ENCODE measurements around the gene RIT1. TPM values are rescaled to one million over a fixed set of nuclear protein-coding genes. Genes with fewer than 3 reads are reported as not detected.

The RIT1 gene
- total and polyA plus RNA-seq, 5 experiments from 2014 or later, result 16.4 to 42.5 (median 18.0) TPM

DNA sequence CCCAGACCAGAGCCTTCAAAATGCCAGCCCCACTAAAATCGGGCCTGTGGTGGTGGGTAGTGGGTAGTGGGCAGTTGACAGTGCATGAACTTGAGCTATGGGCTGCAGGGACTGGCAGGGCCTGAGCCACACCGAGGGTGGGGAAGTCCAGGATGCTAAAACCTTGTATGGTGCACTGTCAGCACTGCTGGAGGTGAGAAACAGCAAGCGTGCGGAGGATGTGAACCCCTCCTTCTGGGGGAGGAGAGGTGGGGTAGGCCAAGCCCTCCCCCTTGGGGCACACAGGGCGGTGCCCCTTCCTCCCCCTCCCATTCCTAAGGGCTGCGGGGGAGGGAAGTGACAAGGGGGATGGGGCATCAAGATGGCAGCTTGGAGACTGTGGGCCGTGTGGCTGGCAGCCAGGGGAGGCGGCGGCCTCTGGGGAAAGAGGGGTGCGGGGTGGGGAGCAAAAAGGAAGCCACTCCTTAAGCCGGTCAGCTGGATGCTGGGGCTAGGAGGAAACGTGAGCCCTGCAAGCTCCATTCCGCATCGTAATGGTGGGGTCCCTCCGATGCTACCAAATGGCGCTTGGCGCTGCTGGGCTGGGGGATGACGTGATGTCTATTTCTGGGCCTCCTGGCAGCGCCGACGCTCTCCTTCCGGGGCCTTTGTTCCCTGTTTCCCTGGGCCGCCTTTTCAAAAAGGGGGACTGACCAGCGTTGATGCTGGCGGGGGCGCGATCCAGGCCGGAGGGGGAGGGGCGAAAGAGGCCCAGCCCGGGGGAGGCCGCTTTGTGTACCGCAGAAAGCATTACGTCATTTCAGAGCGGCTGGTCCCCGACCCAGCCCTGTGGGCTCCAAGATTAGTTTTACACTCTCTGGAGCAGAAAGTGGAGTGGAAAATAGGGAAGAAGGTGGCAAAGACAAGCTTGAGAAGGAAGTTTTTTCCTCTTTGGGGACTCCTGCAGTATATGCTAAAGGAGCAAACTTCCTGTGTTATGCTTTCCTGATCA lies 51.0 kb downstream of the RIT1 start:
- H3K27me3 Mint-ChIP-seq, result peaks cover 0 to 3% (median 1%) of the 10 kb centered on the region in 5 donors
- H3K4me1 Mint-ChIP-seq, result peaks cover 10 to 49% (median 35%) of the 10 kb centered on the region in 4 donors
- POLR2A ChIA-PET, result interaction anchor here (0.5 to 2.3 kb wide), 6 partner anchors 9 to 1640 kb away, joined by 4 to 8 read pairs (median 5); partner anchors contain the start of genes ARHGEF2, KHDC4 and UBAP2L
- no peaks in the 10 kb centered on the region for H3K9me3 Mint-ChIP-seq
- DNase-seq (peak; percentile 17 to 64 (median 31)), ATAC-seq (peak in 1 of 2 donors; percentile 6)
- peaks cover 0 to 5% (median 0%) of the 10 kb centered on the region in 3 donors for H3K36me3 Mint-ChIP-seq
- peak overlapping the region; percentile 40 to 97 (median 89) for H3K27ac Mint-ChIP-seq
- H3K4me3 Mint-ChIP-seq, result peak overlapping the region; percentile 26 to 99 (median 88)

DNA sequence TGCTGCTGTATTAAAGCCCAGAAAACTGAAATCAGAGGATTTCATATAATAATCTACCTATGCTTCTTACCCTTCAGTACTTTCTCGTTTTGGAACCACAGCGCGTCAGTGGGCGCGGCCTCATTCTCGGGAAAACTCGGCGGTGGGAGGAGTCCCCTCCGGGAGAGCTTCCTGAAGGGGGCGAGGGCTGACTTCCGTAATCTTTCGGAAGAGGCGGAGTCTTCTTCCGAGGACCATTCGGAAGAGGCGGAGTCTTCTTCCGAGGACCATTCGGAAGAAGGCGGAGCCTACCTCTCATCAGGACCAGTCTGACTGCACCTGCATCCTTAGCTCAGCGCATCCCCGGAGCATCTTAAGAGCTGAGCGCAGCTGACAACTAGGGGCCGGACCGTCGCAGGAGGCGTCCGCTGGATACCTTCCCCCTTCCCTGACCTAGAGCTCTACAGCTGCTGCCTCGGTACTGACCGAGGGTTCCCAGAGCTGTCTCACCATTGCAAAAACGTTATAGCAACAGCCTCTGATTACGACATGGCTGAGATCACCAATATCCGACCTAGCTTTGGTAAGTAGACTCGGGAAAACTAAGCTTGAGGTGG lies 51.8 kb downstream of the RIT1 start, which contains the start of gene SYT11:
TSS of gene SYT11 (plus strand) at position 334 of the 596 bp plus-strand sequence. CDS start at position 529, 195 bp downstream.
- Mint-ChIP-seq H3K27ac (peak within 1 kb of the TSS; percentile 40 to 97 (median 92)), H3K27me3 (peaks cover 0 to 3% (median 1%) of the 10 kb centered on the region in 5 donors), H3K4me3 (peak within 1 kb of the TSS; percentile 85 to 99 (median 92)), H3K36me3 (peaks cover 0 to 12% (median 0%) of the 10 kb centered on the region in 3 donors), H3K4me1 (peaks cover 10 to 52% (median 38%) of the 10 kb centered on the region in 4 donors), H3K9me3 (no peaks in the 10 kb centered on the region)
- POLR2A ChIA-PET, result interaction anchor here (0.6 to 2.3 kb wide), 6 partner anchors 13 to 1639 kb away, joined by 3 to 6 read pairs (median 4); partner anchors contain the start of genes ARHGEF2, KHDC4 and UBAP2L
- ATAC-seq (peak; percentile 84 to 87), DNase-seq (peak; percentile 84 to 95 (median 90))

GRCh38 chr1:155858800-155859233 lies 52.3 kb downstream of the RIT1 start:
- Mint-ChIP-seq H3K4me3 (peak overlapping the region; percentile 85 to 99 (median 92)), H3K36me3 (peaks cover 0 to 14% (median 0%) of the 10 kb centered on the region in 3 donors), H3K9me3 (no peaks in the 10 kb centered on the region), H3K27me3 (peaks cover 0 to 3% (median 1%) of the 10 kb centered on the region in 5 donors), H3K27ac (peak overlapping the region; percentile 40 to 97 (median 92)), H3K4me1 (peaks cover 10 to 52% (median 38%) of the 10 kb centered on the region in 4 donors)
- POLR2A ChIA-PET, result interaction anchor here (0.6 to 2.3 kb wide), 6 partner anchors 13 to 1067 kb away, joined by 3 to 6 read pairs (median 4); partner anchors contain the start of gene ARHGEF2
- ATAC-seq (peak in 1 of 2 donors; percentile 12), DNase-seq (peak in 1 of 10 donors; percentile 6)

DNA sequence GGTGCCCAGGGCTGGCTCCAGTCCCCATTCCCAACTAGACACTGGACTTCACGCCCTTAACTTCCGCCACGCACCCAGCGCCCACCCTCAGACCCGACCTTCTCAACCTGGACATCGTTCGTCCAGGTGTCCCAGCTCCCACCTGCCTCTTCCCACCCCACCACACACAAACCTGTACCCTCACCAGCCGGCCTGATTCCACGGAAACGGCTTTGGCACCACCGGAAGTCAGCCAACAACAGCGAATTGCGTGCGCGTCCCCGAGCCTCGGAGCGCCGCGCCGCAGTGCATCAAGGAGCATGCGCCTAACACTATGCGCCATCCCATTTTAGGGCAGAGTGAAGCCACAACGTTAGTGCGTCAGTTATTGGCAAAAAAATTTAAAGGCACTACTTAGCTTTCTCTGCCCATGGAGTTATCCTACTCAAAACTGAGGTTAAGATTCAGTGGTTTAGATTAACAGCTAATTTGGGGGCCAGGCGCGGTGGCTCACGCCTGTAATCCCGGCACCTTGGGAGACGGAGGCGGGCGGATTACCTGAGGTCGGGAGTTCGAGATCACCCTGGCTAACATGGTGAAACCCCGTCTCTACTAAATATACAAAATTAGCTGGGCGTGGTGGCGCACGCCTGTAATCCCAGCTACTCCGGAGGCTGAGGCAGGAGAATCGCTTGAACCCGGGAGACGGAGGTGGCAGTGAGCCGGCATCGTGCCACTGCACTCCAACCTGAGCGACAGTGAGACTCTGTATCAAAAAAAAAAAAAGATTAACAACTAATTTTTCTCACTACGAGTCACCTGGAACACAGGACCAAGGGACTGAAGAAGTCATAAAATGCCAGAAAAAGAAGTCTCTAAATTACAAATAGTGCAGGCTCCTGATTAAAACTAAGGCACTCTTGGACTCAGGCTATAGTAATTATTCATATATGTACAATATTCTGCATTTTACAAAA lies 53.9 kb downstream of the RIT1 start, which contains the start of gene GON4L:
TSS of gene GON4L (minus strand) at position 240 of the 956 bp plus-strand sequence. CDS start 3,434 bp downstream, outside the sequence.
- peaks cover under 1 to 28% (median 9%) of the 10 kb centered on the region in 3 donors for H3K36me3 Mint-ChIP-seq
- peak within 1 kb of the TSS; percentile 97 to 100 (median 99) for H3K27ac Mint-ChIP-seq
- H3K9me3 Mint-ChIP-seq, result no peaks in the 10 kb centered on the region
- POLR2A ChIA-PET, result interaction anchor here (0.6 to 1.7 kb wide), 8 partner anchors 13 to 1559 kb away, joined by 3 to 7 read pairs (median 3); partner anchors contain the start of gene KHDC4
- H3K4me1 Mint-ChIP-seq, result peaks cover 11 to 59% (median 50%) of the 10 kb centered on the region in 4 donors
- DNase-seq (peak; percentile 78 to 93 (median 86)), ATAC-seq (peak; percentile 73 to 77)
- peaks cover 0 to 3% (median 1%) of the 10 kb centered on the region in 5 donors for H3K27me3 Mint-ChIP-seq
- H3K4me3 Mint-ChIP-seq, result peak within 1 kb of the TSS; percentile 94 to 100 (median 98)

DNA sequence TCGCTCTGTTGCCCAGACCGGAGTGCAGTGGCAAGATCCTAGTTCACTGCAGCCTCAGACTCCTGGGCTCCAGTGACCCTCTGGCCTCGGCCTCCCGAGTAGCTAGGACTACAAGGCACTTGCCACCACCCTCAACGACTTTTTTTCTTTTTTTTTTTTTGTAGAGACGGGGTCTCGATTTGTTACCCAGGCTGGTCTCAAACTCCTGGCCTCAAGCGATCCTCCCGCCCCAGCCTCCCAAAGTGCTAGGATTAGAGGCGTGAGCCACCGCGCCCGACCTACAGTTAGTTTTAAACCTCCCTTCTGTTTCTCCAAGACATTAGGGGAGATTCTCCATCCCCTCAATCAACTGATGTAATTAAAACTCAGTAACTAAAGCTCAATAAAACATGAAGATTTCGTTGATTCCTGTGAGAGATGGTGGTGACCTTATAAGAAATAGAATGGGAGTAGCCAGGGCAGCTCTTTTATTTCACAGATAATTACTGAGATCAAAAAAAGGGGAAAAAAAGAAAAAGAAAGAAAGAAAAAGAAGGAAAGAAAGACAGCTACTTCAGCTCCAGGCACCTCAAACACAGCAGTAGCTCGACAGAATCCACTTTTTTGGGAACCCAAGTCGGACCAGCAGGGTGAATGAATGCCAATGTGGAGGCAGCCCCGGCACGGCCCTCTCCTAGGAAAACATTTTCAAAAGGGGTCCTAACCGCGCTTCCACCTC lies 54.7 kb downstream of the RIT1 start:
- H3K27me3 Mint-ChIP-seq, result peaks cover 0 to 3% (median 1%) of the 10 kb centered on the region in 5 donors
- H3K36me3 Mint-ChIP-seq, result peaks cover 5 to 36% (median 9%) of the 10 kb centered on the region in 3 donors
- POLR2A ChIA-PET, result interaction anchor here (0.6 to 1.7 kb wide), 7 partner anchors 12 to 1559 kb away, joined by 3 to 7 read pairs (median 3); partner anchors contain the start of genes KHDC4 and SMG5
- H3K27ac Mint-ChIP-seq, result peak overlapping the region; percentile 97 to 100 (median 99)
- ATAC-seq, result no peak
- DNase-seq, result peak in 1 of 10 donors; percentile 5
- H3K9me3 Mint-ChIP-seq, result no peaks in the 10 kb centered on the region
- peaks cover 13 to 67% (median 56%) of the 10 kb centered on the region in 4 donors for H3K4me1 Mint-ChIP-seq
- H3K4me3 Mint-ChIP-seq, result peak overlapping the region; percentile 94 to 100 (median 98)

- H3K27ac Mint-ChIP-seq, result peak overlapping the region in 8 of 10 donors; percentile 2 to 73 (median 28)
- DNase-seq, result no peak
- H3K4me3 Mint-ChIP-seq, result peak overlapping the region in 7 of 10 donors; percentile 3 to 79 (median 59)
- H3K9me3 Mint-ChIP-seq, result no peaks in the 10 kb centered on the region
- POLR2A ChIA-PET, result no interaction called here
- H3K4me1 Mint-ChIP-seq, result peaks cover 17 to 70% (median 50%) of the 10 kb centered on the region in 4 donors
- H3K36me3 Mint-ChIP-seq, result peaks cover 5 to 88% (median 21%) of the 10 kb centered on the region in 3 donors
- ATAC-seq, result no peak
- H3K27me3 Mint-ChIP-seq, result no peaks in the 10 kb centered on the region
These were observed 60.8 kb downstream of the RIT1 start for GRCh38 chr1:155850345-155850744.

- H3K4me1 Mint-ChIP-seq, result peaks cover 29 to 84% (median 63%) of the 10 kb centered on the region in 4 donors
These were observed 63.2 kb downstream of the RIT1 start for GRCh38 chr1:155847823-155848529.

More at GRCh38 chr1:155847823-155848529, 63.2 kb downstream of the RIT1 start:
- peak in 1 of 2 donors; percentile 23 for ATAC-seq
- POLR2A ChIA-PET, result interaction anchor here (0.5 to 0.6 kb wide), 2 partner anchors 126 to 141 kb away, joined by 3 to 6 read pairs; no protein-coding TSS in a partner anchor
- peaks cover 9 to 92% (median 25%) of the 10 kb centered on the region in 3 donors for H3K36me3 Mint-ChIP-seq
- peak overlapping the region in 7 of 10 donors; percentile 12 to 89 (median 68) for H3K27ac Mint-ChIP-seq
- no peaks in the 10 kb centered on the region for H3K9me3 Mint-ChIP-seq
- DNase-seq, result no peak
- H3K27me3 Mint-ChIP-seq, result no peaks in the 10 kb centered on the region
- H3K4me3 Mint-ChIP-seq, result peak overlapping the region in 8 of 10 donors; percentile 2 to 41 (median 14)
